Ammon's horn (tissue), 1 donor: ENCODE results near the gene RALGAPB.
A peak's percentile ranks its signal among the peaks of the same experiment; 100 is the strongest.

Experiments used
- DNase-seq: peaks from one replicate; pipeline ENCODE4 v3.0.0-alpha.2; 2016; ENCODE audit warnings: low spot score

RALGAPB gene

DNA sequence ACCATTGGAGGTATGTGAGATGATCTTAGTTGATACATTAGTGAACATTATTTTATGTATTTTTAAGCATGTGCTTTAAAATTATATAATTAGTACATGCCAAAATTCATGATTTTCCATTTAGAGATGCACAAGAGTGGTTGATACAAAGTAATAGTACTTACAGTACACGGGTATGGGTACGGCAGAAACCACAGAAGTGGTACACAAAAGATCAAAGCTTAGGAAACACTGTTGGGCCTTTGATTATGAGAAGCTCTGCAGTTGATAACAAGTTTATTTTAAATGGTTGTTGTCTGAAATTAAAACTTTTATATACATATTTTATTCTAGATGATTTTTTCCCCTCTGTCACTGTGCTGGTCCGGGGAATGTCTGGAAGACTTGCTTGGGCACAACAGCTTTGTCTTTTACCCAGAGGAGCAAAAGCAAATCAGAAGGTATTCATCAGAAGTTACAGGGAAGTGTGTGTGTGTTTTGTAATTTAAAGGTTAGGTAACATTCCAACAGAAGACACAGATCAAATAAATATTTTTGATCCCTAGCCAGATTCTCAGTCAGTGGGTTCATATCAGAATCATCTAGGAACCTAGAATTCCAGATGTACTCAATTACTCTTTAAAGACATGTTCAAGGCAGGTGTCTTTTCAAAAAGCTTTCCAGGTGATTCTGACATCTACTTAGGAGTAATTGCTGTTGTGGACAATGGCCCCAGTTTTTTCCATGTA lies 75.9 kb downstream of the RALGAPB start:
- no peak for DNase-seq

GRCh38 chr20:38550274-38550673 lies 77.6 kb downstream of the RALGAPB start:
- no peak for DNase-seq

- DNase-seq: no peak
Observed at GRCh38 chr20:38551056-38551626, 78.5 kb downstream of the RALGAPB start.

DNA sequence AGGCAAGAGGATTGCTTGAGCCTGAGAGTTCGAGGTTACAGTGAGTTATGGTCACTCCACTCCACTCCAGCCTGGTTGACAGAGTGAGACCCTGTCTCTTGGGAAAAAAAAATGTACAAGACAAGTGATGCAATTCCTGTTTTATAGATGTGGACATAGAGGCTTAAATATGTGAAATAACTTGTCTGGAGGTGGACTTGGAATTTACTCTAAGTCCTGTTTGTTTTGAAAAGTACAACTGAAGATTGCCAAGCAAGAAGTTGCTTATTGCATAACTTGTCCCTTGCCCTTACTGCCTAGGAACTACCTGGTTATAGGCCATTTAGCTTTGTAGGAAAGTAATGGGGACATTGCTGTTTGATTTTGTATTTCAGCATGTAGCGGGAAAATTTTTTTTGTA lies 82.3 kb downstream of the RALGAPB start:
- no peak for DNase-seq

- DNase-seq: no peak
Observed at GRCh38 chr20:38555395-38555794, 82.8 kb downstream of the RALGAPB start.

DNA sequence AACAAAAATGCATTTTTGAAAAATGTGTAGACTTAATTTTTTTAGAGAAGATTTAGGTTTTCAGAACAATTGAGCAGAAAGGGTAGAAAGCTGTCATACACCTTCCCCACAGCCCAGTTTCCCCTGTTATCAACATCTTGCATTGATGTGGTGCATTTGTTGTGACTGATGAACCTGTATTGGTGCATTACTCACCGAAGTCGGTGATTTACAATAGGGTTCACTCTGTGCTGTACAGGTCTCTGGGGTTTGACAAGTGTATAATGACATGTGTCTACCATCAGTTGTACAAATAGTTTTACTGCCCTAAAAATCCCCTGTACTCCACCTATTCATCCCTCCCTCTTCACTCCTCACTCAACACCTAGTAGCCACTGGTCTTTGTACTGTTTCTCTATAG lies 84.5 kb downstream of the RALGAPB start:
- DNase-seq: no peak

- no peak for DNase-seq
Observed at GRCh38 chr20:38558596-38559360, 86.1 kb downstream of the RALGAPB start.

GRCh38 chr20:38559764-38560163 lies 87.1 kb downstream of the RALGAPB start:
- no peak for DNase-seq

GRCh38 chr20:38563802-38564431 lies 91.3 kb downstream of the RALGAPB start:
- DNase-seq: no peak

DNA sequence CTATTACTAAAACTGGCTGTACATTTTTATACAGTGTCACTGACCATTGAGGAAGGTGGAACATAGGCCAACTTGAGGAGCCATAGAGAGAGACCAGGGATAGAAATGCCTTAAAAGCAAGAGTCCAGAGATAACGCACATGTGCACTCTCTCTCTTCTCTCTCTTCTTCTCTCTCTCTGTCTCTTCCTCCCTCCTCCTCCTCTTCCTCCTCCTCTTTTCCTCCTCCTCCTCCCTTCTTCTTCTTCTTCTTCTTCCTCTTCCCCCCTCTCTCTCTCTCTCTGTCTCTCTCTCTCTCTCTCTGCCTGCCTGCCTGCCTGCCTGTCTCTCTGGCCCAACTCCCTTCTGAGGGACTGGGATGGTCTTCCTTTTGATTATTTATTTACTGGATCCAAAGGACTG lies 92.0 kb downstream of the RALGAPB start:
- DNase-seq: no peak

GRCh38 chr20:38566036-38566598 lies 93.5 kb downstream of the RALGAPB start:
- no peak for DNase-seq

- no peak for DNase-seq
Observed at GRCh38 chr20:38569747-38570525, 97.3 kb downstream of the RALGAPB start.

DNA sequence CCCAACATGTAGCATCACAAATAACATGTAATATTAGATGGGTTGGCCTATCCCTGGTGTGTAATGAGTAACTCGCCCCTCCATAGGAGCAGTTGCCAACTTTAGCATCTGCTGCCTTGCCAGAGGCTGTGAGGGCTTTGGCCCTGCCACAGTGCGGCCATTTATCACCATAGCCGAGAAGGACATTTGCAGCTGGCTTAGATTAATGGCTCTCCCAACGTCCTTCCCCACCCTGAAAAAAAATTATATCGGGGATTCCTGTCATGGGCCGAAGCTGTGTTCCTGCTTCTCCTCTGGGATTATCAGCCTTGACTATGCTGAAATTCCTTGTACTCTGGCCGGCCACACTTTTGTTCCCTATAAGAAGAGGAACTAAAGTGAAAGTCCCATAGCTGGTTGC lies 100.8 kb downstream of the RALGAPB start:
- peak; percentile 33 for DNase-seq

GRCh38 chr20:38579219-38579910 lies 106.7 kb downstream of the RALGAPB start:
- DNase-seq: no peak

GRCh38 chr20:38579921-38580320 lies 107.3 kb downstream of the RALGAPB start:
- no peak for DNase-seq

DNA sequence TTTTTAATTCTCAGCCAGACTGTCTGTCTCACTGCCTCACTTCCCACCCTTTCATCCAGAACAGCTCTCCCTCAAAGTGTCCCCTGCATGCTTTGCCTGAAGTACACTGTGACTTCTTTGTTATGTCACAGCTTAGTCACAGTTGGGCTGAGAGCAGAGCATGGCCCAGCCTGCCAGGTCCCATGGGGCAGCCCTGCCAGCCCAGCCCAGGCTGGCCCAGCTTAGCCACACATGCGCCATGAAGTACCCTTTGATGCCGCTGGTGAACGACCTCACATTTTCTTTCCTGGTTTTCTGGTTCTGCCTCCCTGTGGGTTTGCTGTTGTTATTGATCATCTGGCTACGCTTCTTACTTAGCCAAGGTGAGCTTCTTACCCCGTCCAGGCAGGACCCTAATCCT lies 108.4 kb downstream of the RALGAPB start, which contains the start of gene ADIG:
TSS of gene ADIG (plus strand) at position 185 of the 400 bp plus-strand sequence. CDS start at position 239, 54 bp downstream.
- peak; percentile 87 for DNase-seq

GRCh38 chr20:38581830-38582358 lies 109.3 kb downstream of the RALGAPB start:
- DNase-seq: no peak

GRCh38 chr20:38583306-38583705 lies 110.7 kb downstream of the RALGAPB start:
- DNase-seq: no peak

DNA sequence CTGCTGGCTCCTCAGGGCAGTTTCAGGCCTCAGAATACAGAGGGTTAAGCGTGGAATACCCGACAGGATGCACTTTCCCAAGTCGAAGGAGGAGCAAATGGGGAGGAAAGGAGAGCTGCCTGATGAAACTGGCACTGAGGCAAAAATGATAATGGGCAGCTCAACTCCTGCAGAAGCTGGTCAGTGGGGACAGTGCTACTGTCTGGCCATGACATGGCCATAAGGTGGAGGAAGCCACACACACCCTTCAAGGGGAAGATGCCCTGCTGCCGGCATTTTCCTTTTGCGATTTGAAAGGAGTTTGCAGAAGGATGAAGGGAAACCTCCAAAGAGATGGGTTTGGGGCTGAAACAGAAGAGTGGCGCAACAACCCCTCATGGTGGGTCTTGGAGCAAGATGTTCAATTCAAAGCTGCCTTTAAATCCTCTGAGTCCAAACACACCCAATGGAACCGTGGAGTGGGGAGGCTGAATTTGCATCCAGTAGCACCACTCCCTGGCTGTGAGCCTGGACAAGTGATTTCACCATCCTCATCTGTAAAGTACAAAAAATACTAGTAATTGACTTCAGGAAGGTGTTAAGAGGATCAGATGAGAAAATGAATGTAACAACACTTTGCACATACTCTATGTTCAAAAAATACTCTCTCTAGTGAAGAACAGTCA lies 111.6 kb downstream of the RALGAPB start:
- DNase-seq: no peak
